ENCODE results near the gene ITGBL1.

ITGBL1 gene

GRCh38 chr13:101570410-101570809 lies 117.9 kb downstream of the ITGBL1 start:
- no peak overlapping the region for H3K27ac ChIP-seq (ENCODE audit: extremely low read depth, low read depth, low read length)
- TF ChIP-seq ZNF692 (tag by site-specific recombination; IDR thresholded peaks at IDR 0.05) (no peak), ZNF280C (tag by site-specific recombination; IDR thresholded peaks at IDR 0.05) (no peak), ZBTB6 (tag by site-specific recombination; IDR thresholded peaks at IDR 0.05) (no peak), PRDM2 (tag by site-specific recombination; IDR thresholded peaks at IDR 0.05; ENCODE audit: borderline replicate concordance) (no peak), KLF16 (tag by site-specific recombination; IDR thresholded peaks at IDR 0.05) (no peak), HIC1 (tag by site-specific recombination; IDR thresholded peaks at IDR 0.05) (no peak), FEZF1 (tag by site-specific recombination; IDR thresholded peaks at IDR 0.05) (no peak), ZNF18 (tag by site-specific recombination; IDR thresholded peaks at IDR 0.05) (no peak), ZNF707 (tag by site-specific recombination; IDR thresholded peaks at IDR 0.05) (no peak), ZNF121 (tag by site-specific recombination; IDR thresholded peaks at IDR 0.05) (no peak), ZNF704 (tag by site-specific recombination; IDR thresholded peaks at IDR 0.05) (no peak), ZNF837 (tag by site-specific recombination; IDR thresholded peaks at IDR 0.05) (no peak), SCRT1 (tag by site-specific recombination; IDR thresholded peaks at IDR 0.05; ENCODE audit: borderline replicate concordance) (no peak), ZNF10 (tag by site-specific recombination; IDR thresholded peaks at IDR 0.05) (no peak)
- POLR2A ChIA-PET, result no interaction called here

More at GRCh38 chr13:101570410-101570809, 117.9 kb downstream of the ITGBL1 start:
- Histone ChIP-seq H3K4me3 (ENCODE audit: low read depth, low read length) (no peak overlapping the region), H3K4me1 (ENCODE audit: control insufficient read depth, insufficient read depth, low read length) (no peaks in the 10 kb centered on the region), H3K36me3 (ENCODE audit: control insufficient read depth in 2 of 2, insufficient read depth in 1 of 2, low read length in 2 of 2) (no peaks in the 10 kb centered on the region), H3K9me3 (ENCODE audit: control insufficient read depth, insufficient read depth, low read depth, low read length) (no peaks in the 10 kb centered on the region)
- CTCF ChIA-PET, result interaction anchor here (0.6 kb wide), 1 partner anchor 11 kb away, joined by 3 read pairs; no protein-coding TSS in a partner anchor

Measured in HEK293 (cell line).